GM23248 (cell line): ENCODE data around the gene SH2D3C. TPM values are rescaled to one million over a fixed set of nuclear protein-coding genes. Genes with fewer than 3 reads are reported as not detected.

Experiments
- DNase-seq: peaks from one replicate; pipeline ENCODE4 v3.0.0-alpha.2; 2015
- H2AFZ ChIP-seq: fragments of 200-600 bp; sonication (generic); 2 replicates; pipeline ENCODE4 v1.6.1; 2016; ENCODE audit warnings: antibody characterized with exemption
- H3F3A ChIP-seq: fragments of 200-600 bp; sonication (generic); 2 replicates; pipeline ENCODE4 v1.6.1; 2016; ENCODE audit warnings: mild to moderate bottlenecking, antibody characterized with exemption, mixed run types; ENCODE audit not compliant: insufficient read depth
- H3K27ac ChIP-seq: fragments of 200-600 bp; sonication (generic); 2 replicates; pipeline ENCODE4 v1.5.1; 2016; ENCODE audit warnings: mild to moderate bottlenecking
- H3K27me3 ChIP-seq: fragments of 200-600 bp; sonication (generic); replicated peaks from 2 replicates; pipeline ENCODE4 v1.6.1; 2016; ENCODE audit warnings: mild to moderate bottlenecking; ENCODE audit not compliant: insufficient read depth
- H3K36me3 ChIP-seq: fragments of 200-600 bp; sonication (generic); 2 replicates; pipeline ENCODE4 v1.6.1; 2016; ENCODE audit warnings: low read depth, mild to moderate bottlenecking
- H3K4me1 ChIP-seq: fragments of 200-600 bp; sonication (generic); 2 replicates; pipeline ENCODE4 v1.6.1; 2016; ENCODE audit warnings: mild to moderate bottlenecking; ENCODE audit not compliant: insufficient read depth
- H3K4me2 ChIP-seq: fragments of 200-600 bp; sonication (generic); one replicate; pipeline ENCODE4 v1.6.1; 2016; ENCODE audit warnings: mild to moderate bottlenecking; ENCODE audit not compliant: unreplicated experiment
- H3K4me3 ChIP-seq: fragments of 200-600 bp; sonication (generic); 2 replicates; pipeline ENCODE4 v1.5.1; 2016; ENCODE audit warnings: mild to moderate bottlenecking
- H3K79me2 ChIP-seq: fragments of 200-600 bp; sonication (generic); 2 replicates; pipeline ENCODE4 v1.6.1; 2016; ENCODE audit warnings: mild to moderate bottlenecking; ENCODE audit not compliant: insufficient read depth
- H3K9ac ChIP-seq: fragments of 200-600 bp; sonication (generic); 2 replicates; pipeline ENCODE4 v1.6.1; 2016; ENCODE audit warnings: mild to moderate bottlenecking
- H3K9me2 ChIP-seq: fragments of 200-600 bp; sonication (generic); 2 replicates; pipeline ENCODE4 v1.6.1; 2016; ENCODE audit warnings: mixed run types, mild to moderate bottlenecking, moderate library complexity; ENCODE audit not compliant: insufficient read depth
- H3K9me3 ChIP-seq: fragments of 200-600 bp; sonication (generic); one replicate; pipeline ENCODE4 v1.6.1; 2017; ENCODE audit warnings: low read depth
- H4K20me1 ChIP-seq: fragments of 200-600 bp; sonication (generic); 2 replicates; pipeline ENCODE4 v1.6.0; 2016; ENCODE audit not compliant: insufficient read depth
- EZH2 ChIP-seq: fragments of 200-600 bp; sonication (generic); IDR thresholded peaks from 2 replicates; pipeline ENCODE4 v1.6.1; 2018; ENCODE audit warnings: antibody characterized with exemption, mild to moderate bottlenecking; ENCODE audit not compliant: insufficient read depth, poor library complexity, severe bottlenecking
- EZH2phosphoT487 ChIP-seq: fragments of 200-600 bp; sonication (generic); IDR thresholded peaks from 2 replicates; pipeline ENCODE4 v1.6.1; 2018; ENCODE audit warnings: antibody characterized with exemption, moderate library complexity, mild to moderate bottlenecking, low read depth; ENCODE audit not compliant: insufficient read depth
- WGBS, 2 experiments: methylation state at CpG; one replicate each; pipeline ENCODE4 v1.1.6; 2015 to 2017; ENCODE audit warnings: low lambda C conversion rate in 2 of 2, low coverage in 1 of 2; ENCODE audit errors: missing lambda C conversion rate in 2 of 2; 5-methylcytosine and 5-hydroxymethylcytosine counted together
- in situ Hi-C: fragments of 300-500 bp; cut with MboI; formaldehyde crosslinking; loops from 2 replicates; pipeline ENCODE4 v1.15.0; 2020
- polyA plus RNA-seq: library from polyadenylated mRNA; unstranded; fragments of >200 nt; fragmentation: Nextera tagmentation; extraction: Ambion mirVana; gene quantifications from 2 replicates; pipeline ENCODE4 v1.2.1, GENCODE V29; 2016
- total RNA-seq: library from RNA; depleted of rRNA; stranded (reverse); fragments of >200 nt; shearing (Covaris generic); gene quantifications from 2 replicates; pipeline ENCODE4 v1.2.3, GENCODE V29; 2014

Gene SH2D3C
- total and polyA plus RNA-seq, 2 experiments from 2014 or later = not detected

DNA sequence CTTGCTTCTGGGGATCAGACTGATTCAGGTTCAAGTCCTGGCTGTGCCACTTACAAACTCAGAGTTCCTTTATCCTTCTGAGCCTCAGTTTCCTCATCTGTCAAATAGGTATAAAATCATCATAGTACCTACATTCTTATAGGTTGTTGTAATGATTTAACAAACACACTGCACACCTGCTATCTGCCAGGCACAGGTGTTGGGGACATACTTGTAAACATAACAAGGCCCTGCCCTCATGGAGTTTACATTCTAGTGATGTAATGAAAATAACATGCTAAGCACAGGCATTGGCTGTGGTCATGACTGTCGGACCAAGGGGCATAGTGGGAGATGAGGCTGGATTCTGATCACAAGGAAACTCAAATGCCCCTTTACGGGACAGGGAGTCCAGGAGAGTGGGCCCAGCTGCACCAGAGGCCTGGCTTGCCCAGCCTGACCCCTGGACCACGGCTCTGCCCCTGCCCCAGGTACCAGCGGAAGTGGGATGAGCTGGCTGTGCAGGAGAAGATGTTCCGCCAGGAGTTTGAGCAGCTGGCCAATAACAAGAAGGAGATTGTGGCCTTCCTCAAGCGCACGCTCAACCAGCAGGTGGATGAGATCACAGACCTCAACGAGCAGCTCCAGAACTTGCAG, 69.4 kb downstream of the SH2D3C start:
- H3K4me1 ChIP-seq = no peaks in the 10 kb centered on the region; the same call in 1 of the 2 replicates
- H3K79me2 ChIP-seq = peaks cover 6% of the 10 kb centered on the region; the same call in 1 of the 2 replicates
- no peaks in the 10 kb centered on the region for H3K36me3 ChIP-seq
- TF ChIP-seq EZH2phosphoT487 (no peak), EZH2 (no peak)
- no peaks in the 10 kb centered on the region for H3K9me2 ChIP-seq
- no peak overlapping the region for H3K27ac ChIP-seq
- no peaks in the 10 kb centered on the region for H3F3A ChIP-seq
- 80 to 90% methylated on average over 8 of the region's 8 CpGs for WGBS, 2 experiments
- H4K20me1 ChIP-seq = no peaks in the 10 kb centered on the region
- H2AFZ ChIP-seq = no peak overlapping the region
- no peak overlapping the region for H3K9ac ChIP-seq
- no peak overlapping the region for H3K4me2 ChIP-seq
- no peaks in the 10 kb centered on the region for H3K9me3 ChIP-seq
- DNase-seq = no peak
- H3K4me3 ChIP-seq = no peak overlapping the region
- no peaks in the 10 kb centered on the region for H3K27me3 ChIP-seq
- in situ Hi-C loops = no loop called here

GRCh38 chr9:127707766-127708165, 70.7 kb downstream of the SH2D3C start:
- Histone ChIP-seq H3K27ac (no peak overlapping the region), H3F3A (no peaks in the 10 kb centered on the region), H2AFZ (no peak overlapping the region), H3K9me3 (no peaks in the 10 kb centered on the region), H3K9me2 (no peaks in the 10 kb centered on the region), H3K27me3 (no peaks in the 10 kb centered on the region), H3K79me2 (no peaks in the 10 kb centered on the region), H3K4me1 (no peaks in the 10 kb centered on the region), H3K9ac (no peak overlapping the region), H3K36me3 (no peaks in the 10 kb centered on the region), H3K4me3 (no peak overlapping the region), H3K4me2 (no peak overlapping the region), H4K20me1 (no peaks in the 10 kb centered on the region)
- DNase-seq = peak; percentile 12
- WGBS, 2 experiments = 65 to 75% methylated on average over 5 of the region's 5 CpGs
- in situ Hi-C loops = no loop called here
- TF ChIP-seq EZH2 (no peak), EZH2phosphoT487 (no peak)

GRCh38 chr9:127706836-127707241, 71.6 kb downstream of the SH2D3C start, which contains the start of gene CFAP157:
Gene CFAP157, plus strand, starts transcription at chr9:127706988. Its CDS starts 44 bp downstream, at chr9:127707032.
- H3F3A ChIP-seq = no peaks in the 10 kb centered on the region
- H3K79me2 ChIP-seq = no peaks in the 10 kb centered on the region
- no peaks in the 10 kb centered on the region for H3K9me2 ChIP-seq
- no peak within 1 kb of the TSS for H3K27ac ChIP-seq
- no peak for TF ChIP-seq EZH2phosphoT487
- no peak for TF ChIP-seq EZH2
- no peaks in the 10 kb centered on the region for H3K9me3 ChIP-seq
- H2AFZ ChIP-seq = no peak within 1 kb of the TSS
- no peak within 1 kb of the TSS for H3K4me3 ChIP-seq
- H3K36me3 ChIP-seq = no peaks in the 10 kb centered on the region
- DNase-seq = no peak
- in situ Hi-C loops = no loop called here
- WGBS, 2 experiments = 71 to 75% methylated on average over 11 of the region's 11 CpGs
- H3K9ac ChIP-seq = no peak within 1 kb of the TSS
- no peak within 1 kb of the TSS for H3K4me2 ChIP-seq
- H4K20me1 ChIP-seq = no peaks in the 10 kb centered on the region
- H3K27me3 ChIP-seq = no peaks in the 10 kb centered on the region
- H3K4me1 ChIP-seq = no peaks in the 10 kb centered on the region

- in situ Hi-C loops = no loop called here
- WGBS, 2 experiments = 80 to 86% methylated on average over 12 of the region's 12 CpGs
- no peak overlapping the region for H3K9ac ChIP-seq
- H3K4me2 ChIP-seq = no peak overlapping the region
- H3F3A ChIP-seq = no peaks in the 10 kb centered on the region
- no peaks in the 10 kb centered on the region for H4K20me1 ChIP-seq
- H3K36me3 ChIP-seq = no peaks in the 10 kb centered on the region
- no peak overlapping the region for H3K4me3 ChIP-seq
- H2AFZ ChIP-seq = no peak overlapping the region
- H3K27ac ChIP-seq = no peak overlapping the region
- no peaks in the 10 kb centered on the region for H3K27me3 ChIP-seq
- no peak for DNase-seq
- no peaks in the 10 kb centered on the region for H3K9me2 ChIP-seq
- no peaks in the 10 kb centered on the region for H3K79me2 ChIP-seq
- H3K9me3 ChIP-seq = no peaks in the 10 kb centered on the region
- H3K4me1 ChIP-seq = no peaks in the 10 kb centered on the region
- TF ChIP-seq EZH2phosphoT487 (no peak), EZH2 (no peak)
Measured at GRCh38 chr9:127705577-127706379, 72.7 kb downstream of the SH2D3C start.
